Pancreas (tissue), 10 donors: ENCODE results near the gene ETFA. TPM values are rescaled to one million over a fixed set of nuclear protein-coding genes. Genes with fewer than 3 reads are reported as not detected.

Experiments used
- ATAC-seq, 4 donors: fragments of 200-7000 bp; cut with Tn5 transposase; one replicate each; pipeline versions ENCODE4 v1.8.0 to v1.9.1; 2020; ENCODE audit warnings: mild to moderate bottlenecking in 4 of 4, moderate library complexity in 4 of 4
- DNase-seq, 6 donors: peaks; one replicate each; pipeline ENCODE4 v3.0.0-alpha.2; 2020
- FAIRE-seq: peaks from 2 replicates; lab custom pipeline; 2012; peaks lifted over from hg19 to GRCh38; lab: Jason Lieb, UNC
- H3K27ac ChIP-seq, 4 donors: fragments of 200-600 bp; sonication (generic); 1 replicate in 3 of 4; 2 replicates in 1 of 4; pipeline versions ENCODE4 v1.5.0 to v1.8.0; 2020
- H3K27me3 ChIP-seq, 4 donors: fragments of 200-600 bp; one replicate each; pipeline ENCODE4 v1.8.0; 2021
- H3K36me3 ChIP-seq, 3 donors: fragments of 200-600 bp; sonication (generic) in 1 of 3; one replicate each; pipeline versions ENCODE4 v1.5.0 to v1.8.0; 2020 to 2021
- H3K4me1 ChIP-seq, 3 donors: fragments of 200-600 bp; one replicate each; pipeline ENCODE4 v1.8.0; 2021
- H3K4me3 ChIP-seq, 4 donors: fragments of 200-600 bp; sonication (generic) in 2 of 4; one replicate each; pipeline versions ENCODE4 v1.5.0 to v1.8.0; 2020 to 2021
- H3K9me3 ChIP-seq, 4 donors: fragments of 200-600 bp; one replicate each; pipeline ENCODE4 v1.8.0; 2021
- CTCF ChIP-seq, 4 donors: fragments of 200-600 bp; sonication (generic) in 3 of 4; IDR thresholded peaks; one replicate each; pipeline versions ENCODE4 v1.5.0 to v1.8.0; 2021; ENCODE audit warnings: antibody characterized with exemption in 4 of 4
- WGBS, 2 donors: extraction: QIAGEN DNeasy Blood & Tissue Kit; methylation state at CpG; one replicate each; pipeline ENCODE4 v1.1.7; 2013; 5-methylcytosine and 5-hydroxymethylcytosine counted together
- intact Hi-C, 3 donors: fragments of 100-400 bp; cut with DNase I; formaldehyde crosslinking; loops; one replicate each; pipeline versions ENCODE4 v1.11.1 to v1.14.2; 2022
- polyA plus RNA-seq, 2 donors: library from polyadenylated mRNA; stranded (reverse); fragments of 200-250 nt; gene quantifications; one replicate each; pipeline ENCODE4 v1.2.3, GENCODE V29; 2013
- total RNA-seq, 6 donors: library from RNA; stranded (reverse); fragmentation: NEBNext Ultra II Directional in 4 of 6; extraction: Animal tissue kit (Norgen Biotek cat#: 25700) in 4 of 6; gene quantifications; one replicate each; pipeline versions ENCODE4 v1.2.1 to v1.2.4, GENCODE V29; 2021 to 2023
- donor health status: healthy with polysubstance abuse.
- donor health status: DM: no; HTN: no; CAD: no; lungs with moderate emphysema.
- donor health status: DM: no; HTN: no; CAD: no.
- donor health status: control.
- donor health status: control.
- donor health status: Bipolar disorder and iron deficiency.
- donor health status: DM: yes; HTN: yes; CAD: no.
- donor health status: DM: no; HTN: no; CAD: no.
- donor health status: DM: no; HTN: no; CAD: no.
- donor health status: DM: yes; HTN: yes; CAD: no.

The ETFA gene
- total and polyA plus RNA-seq, 8 donors: 27.5 to 51.2 (median 42.3) TPM

GRCh38 chr15:76332796-76333195 is 21.5 kb upstream of the ETFA start:
- no peak overlapping the region for H3K4me3 ChIP-seq
- FAIRE-seq (no peak), ATAC-seq (no peak), DNase-seq (no peak)
- no peak for TF ChIP-seq CTCF (IDR thresholded peaks at IDR 0.05)
- intact Hi-C loops: no loop called here
- no peaks in the 10 kb centered on the region for H3K9me3 ChIP-seq
- H3K36me3 ChIP-seq: no peaks in the 10 kb centered on the region
- no peak overlapping the region for H3K27ac ChIP-seq
- H3K4me1 ChIP-seq: peaks cover 0 to 7% (median 0%) of the 10 kb centered on the region in 3 donors
- peaks cover 0 to 29% (median 10%) of the 10 kb centered on the region in 4 donors for H3K27me3 ChIP-seq
- 92% methylated on average over 1 of the region's 1 CpG for WGBS, 2 donors

- Histone ChIP-seq H3K9me3 (no peaks in the 10 kb centered on the region), H3K27ac (no peak overlapping the region), H3K36me3 (no peaks in the 10 kb centered on the region), H3K4me1 (no peaks in the 10 kb centered on the region), H3K27me3 (peaks cover 0 to 15% (median 1%) of the 10 kb centered on the region in 4 donors), H3K4me3 (no peak overlapping the region)
- 54 to 56% methylated on average over 7 of the region's 7 CpGs for WGBS, 2 donors
- FAIRE-seq (no peak), DNase-seq (peak in 4 of 6 donors; percentile 58 to 77 (median 63)), ATAC-seq (peak; percentile 87 to 99 (median 93))
- intact Hi-C loops: no loop called here
- TF ChIP-seq CTCF (IDR thresholded peaks at IDR 0.05): peak; percentile 11 to 33 (median 25)
Measured at GRCh38 chr15:76330080-76330680, 18.9 kb upstream of the ETFA start.

DNA sequence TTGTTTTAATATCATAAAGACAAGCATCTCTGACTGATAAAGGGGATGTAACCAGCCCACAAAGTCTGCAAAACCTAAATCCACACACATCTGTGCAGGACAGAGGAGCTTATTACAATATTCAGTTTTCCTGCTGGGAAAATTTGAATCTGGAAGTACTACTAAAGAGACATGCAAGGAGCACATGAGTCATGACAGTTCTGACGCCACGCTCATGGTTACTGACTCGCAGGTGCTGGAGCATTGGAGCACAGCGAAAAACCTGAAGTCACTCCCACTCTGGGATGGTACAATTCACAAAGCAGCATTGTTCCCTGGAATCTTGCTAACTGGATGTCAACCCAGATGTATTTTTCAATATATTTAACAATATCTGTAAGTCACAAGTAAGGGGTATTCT is 17.7 kb upstream of the ETFA start:
- no peaks in the 10 kb centered on the region for H3K9me3 ChIP-seq
- H3K4me1 ChIP-seq: no peaks in the 10 kb centered on the region
- 89 to 92% methylated on average over 4 of the region's 4 CpGs for WGBS, 2 donors
- H3K4me3 ChIP-seq: no peak overlapping the region
- ATAC-seq: no peak
- no peak for DNase-seq
- no peak overlapping the region for H3K27ac ChIP-seq
- no peak for FAIRE-seq
- intact Hi-C loops: loop anchor here in 1 of 3 donors (5.0 kb wide), 1 partner anchor 137 kb away; no protein-coding TSS in a partner anchor
- peaks cover 0 to 3% (median 0%) of the 10 kb centered on the region in 4 donors for H3K27me3 ChIP-seq
- no peaks in the 10 kb centered on the region for H3K36me3 ChIP-seq
- no peak for TF ChIP-seq CTCF (IDR thresholded peaks at IDR 0.05)

- TF ChIP-seq CTCF (IDR thresholded peaks at IDR 0.05): no peak
- Histone ChIP-seq H3K4me1 (no peaks in the 10 kb centered on the region), H3K4me3 (no peak overlapping the region), H3K36me3 (no peaks in the 10 kb centered on the region), H3K27ac (no peak overlapping the region), H3K9me3 (no peaks in the 10 kb centered on the region), H3K27me3 (no peaks in the 10 kb centered on the region)
- ATAC-seq: no peak
- no peak for DNase-seq
- 85 to 86% methylated on average over 8 of the region's 8 CpGs for WGBS, 2 donors
- FAIRE-seq: no peak
- intact Hi-C loops: loop anchor here in 1 of 3 donors (5.0 kb wide), 1 partner anchor 136 kb away; no protein-coding TSS in a partner anchor
Measured at GRCh38 chr15:76328106-76328696, 16.9 kb upstream of the ETFA start.
